BJ (cell line): Measurements from ENCODE around the gene DDX23. TPM values are rescaled to one million over a fixed set of nuclear protein-coding genes. Genes with fewer than 3 reads are reported as not detected.

Source experiments
- CTCF ChIA-PET: fragments of 350-600 bp; formaldehyde crosslinking; extraction: SDS; loops from one replicate; lab custom pipeline; 2021; ENCODE audit warnings: antibody characterized with exemption, inconsistent platforms; lab: Yijun Ruan, JAX
- POLR2A ChIA-PET: fragments of 300-600 bp; sonication (Branson Sonifier 250); formaldehyde crosslinking; extraction: SDS; loops from one replicate; lab custom pipeline; 2021; ENCODE audit warnings: antibody characterized with exemption; lab: Charles Lee
- DNase-seq: peaks from one replicate; pipeline ENCODE4 v3.0.0-alpha.2; 2011; ENCODE audit warnings: low read depth
- H3K27me3 ChIP-seq: 2 replicates; pipeline ENCODE4 v1.6.0; 2011; ENCODE audit warnings: low read length; ENCODE audit not compliant: control insufficient read depth, insufficient read depth
- H3K36me3 ChIP-seq: 2 replicates; pipeline ENCODE4 v1.5.1; 2011; ENCODE audit warnings: low read length; ENCODE audit not compliant: control insufficient read depth, insufficient read depth
- H3K4me3 ChIP-seq: 2 replicates; pipeline ENCODE4 v1.5.1; 2011; ENCODE audit warnings: low read depth, mild to moderate bottlenecking, control low read depth, low read length
- CTCF ChIP-seq: IDR thresholded peaks from 2 replicates; pipeline ENCODE4 v1.5.1; 2011; ENCODE audit warnings: low read depth, mild to moderate bottlenecking, control low read depth, inconsistent platforms, low read length, moderate library complexity; ENCODE audit not compliant: insufficient read depth
- polyA plus RNA-seq: library from polyadenylated mRNA; depleted of rRNA; stranded (reverse); fragments of >200 nt; gene quantifications from 2 replicates; pipeline ENCODE4 v1.2.3, GENCODE V29; 2011

The DDX23 gene
- polyA plus RNA-seq, 1 experiment = 59.4 TPM

- no peak for DNase-seq
- ChIA-PET POLR2A (no interaction called here), CTCF (interaction anchor here (0.8 to 13.2 kb wide), 8 partner anchors 11 to 179 kb away, joined by 5 to 226 read pairs (median 16); no protein-coding TSS in a partner anchor)
- H3K36me3 ChIP-seq = no peaks in the 10 kb centered on the region
- H3K27me3 ChIP-seq = no peaks in the 10 kb centered on the region
- no peak for TF ChIP-seq CTCF
- H3K4me3 ChIP-seq = no peak overlapping the region
These were observed 55.0 kb downstream of the DDX23 start for GRCh38 chr12:48796976-48797375.

GRCh38 chr12:48795550-48796455, 56.2 kb downstream of the DDX23 start:
- peak; percentile 91 for TF ChIP-seq CTCF
- Histone ChIP-seq H3K4me3 (no peak overlapping the region), H3K36me3 (no peaks in the 10 kb centered on the region), H3K27me3 (no peaks in the 10 kb centered on the region)
- DNase-seq = no peak
- CTCF ChIA-PET = interaction anchor here (0.6 to 13.2 kb wide), 20 partner anchors 9 to 255 kb away, joined by 3 to 226 read pairs (median 6); no protein-coding TSS in a partner anchor
- POLR2A ChIA-PET = no interaction called here

GRCh38 chr12:48794870-48795269, 57.1 kb downstream of the DDX23 start:
- POLR2A ChIA-PET = no interaction called here
- CTCF ChIA-PET = interaction anchor here (0.9 to 13.2 kb wide), 14 partner anchors 10 to 254 kb away, joined by 3 to 226 read pairs (median 12); no protein-coding TSS in a partner anchor

GRCh38 chr12:48793696-48794095, 58.3 kb downstream of the DDX23 start:
- Histone ChIP-seq H3K4me3 (no peak overlapping the region), H3K36me3 (no peaks in the 10 kb centered on the region), H3K27me3 (no peaks in the 10 kb centered on the region)
- ChIA-PET CTCF (interaction anchor here (1.4 to 13.2 kb wide), 3 partner anchors 19 to 97 kb away, joined by 6 to 226 read pairs (median 78); no protein-coding TSS in a partner anchor), POLR2A (no interaction called here)
- DNase-seq = no peak
- no peak for TF ChIP-seq CTCF

More at GRCh38 chr12:48794870-48795269, 57.1 kb downstream of the DDX23 start:
- TF ChIP-seq CTCF = no peak
- no peak for DNase-seq
- no peak overlapping the region for H3K4me3 ChIP-seq
- H3K27me3 ChIP-seq = no peaks in the 10 kb centered on the region
- H3K36me3 ChIP-seq = no peaks in the 10 kb centered on the region

GRCh38 chr12:48789858-48790326, 62.1 kb downstream of the DDX23 start:
- H3K4me3 ChIP-seq = peak overlapping the region; percentile 90
- ChIA-PET POLR2A (interaction anchor here (0.6 kb wide), 1 partner anchor 25 kb away, joined by 6 read pairs; no protein-coding TSS in a partner anchor), CTCF (interaction anchor here (1.2 to 13.2 kb wide), 2 partner anchors 24 to 36 kb away, joined by 3 to 226 read pairs; no protein-coding TSS in a partner anchor)
- H3K36me3 ChIP-seq = no peaks in the 10 kb centered on the region
- H3K27me3 ChIP-seq = no peaks in the 10 kb centered on the region
- TF ChIP-seq CTCF = no peak
- no peak for DNase-seq
